ENCODE measurements around the gene ADAT2.

Gene ADAT2

DNA sequence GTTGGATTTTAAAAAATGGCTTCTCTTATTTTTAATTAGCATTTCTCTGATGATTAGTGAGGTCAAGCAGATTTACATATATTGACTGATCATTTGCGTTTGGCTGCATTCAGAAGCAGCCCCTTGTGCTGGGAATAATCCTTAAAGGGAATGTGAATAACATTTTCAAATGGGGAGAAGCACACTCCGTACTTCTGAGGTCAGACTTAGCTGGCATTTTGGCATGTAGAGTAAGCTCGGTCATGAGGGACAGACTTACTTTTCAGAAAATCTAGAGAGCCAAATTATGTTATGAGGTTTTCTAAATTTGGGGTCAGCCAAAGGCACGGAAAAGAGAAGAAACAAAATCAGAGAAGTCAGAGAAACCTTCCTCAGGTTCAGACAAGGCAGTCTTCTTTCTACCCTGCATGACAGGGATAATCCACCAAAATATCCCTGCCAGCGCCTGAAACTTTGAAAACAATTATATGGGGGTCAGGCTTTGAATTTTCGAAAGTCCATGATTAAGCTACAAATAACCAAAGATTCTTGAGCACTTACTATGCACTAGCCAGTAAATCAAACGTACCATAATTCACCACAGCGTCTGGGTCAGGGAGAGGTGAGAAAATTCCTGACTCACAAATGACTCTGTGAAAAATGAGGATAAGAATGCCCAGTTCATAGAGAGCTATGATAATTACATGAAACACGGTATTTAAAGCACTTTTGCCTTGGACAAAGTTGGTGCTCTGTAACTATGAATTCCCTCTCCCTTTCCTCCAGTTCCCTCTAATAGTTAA, 44.9 kb downstream of the ADAT2 start:
- TF ChIP-seq, protein P1, sequence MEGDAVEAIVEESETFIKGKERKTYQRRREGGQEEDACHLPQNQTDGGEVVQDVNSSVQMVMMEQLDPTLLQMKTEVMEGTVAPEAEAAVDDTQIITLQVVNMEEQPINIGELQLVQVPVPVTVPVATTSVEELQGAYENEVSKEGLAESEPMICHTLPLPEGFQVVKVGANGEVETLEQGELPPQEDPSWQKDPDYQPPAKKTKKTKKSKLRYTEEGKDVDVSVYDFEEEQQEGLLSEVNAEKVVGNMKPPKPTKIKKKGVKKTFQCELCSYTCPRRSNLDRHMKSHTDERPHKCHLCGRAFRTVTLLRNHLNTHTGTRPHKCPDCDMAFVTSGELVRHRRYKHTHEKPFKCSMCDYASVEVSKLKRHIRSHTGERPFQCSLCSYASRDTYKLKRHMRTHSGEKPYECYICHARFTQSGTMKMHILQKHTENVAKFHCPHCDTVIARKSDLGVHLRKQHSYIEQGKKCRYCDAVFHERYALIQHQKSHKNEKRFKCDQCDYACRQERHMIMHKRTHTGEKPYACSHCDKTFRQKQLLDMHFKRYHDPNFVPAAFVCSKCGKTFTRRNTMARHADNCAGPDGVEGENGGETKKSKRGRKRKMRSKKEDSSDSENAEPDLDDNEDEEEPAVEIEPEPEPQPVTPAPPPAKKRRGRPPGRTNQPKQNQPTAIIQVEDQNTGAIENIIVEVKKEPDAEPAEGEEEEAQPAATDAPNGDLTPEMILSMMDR (IDR thresholded peaks at IDR 0.05; ENCODE audit: control insufficient read depth, extremely low read depth, insufficient read depth) = no peak
- H3K4me3 ChIP-seq (ENCODE audit: low read depth, low read length) = no peak overlapping the region
- DNase-seq (ENCODE audit: low read depth) = no peak

DNA sequence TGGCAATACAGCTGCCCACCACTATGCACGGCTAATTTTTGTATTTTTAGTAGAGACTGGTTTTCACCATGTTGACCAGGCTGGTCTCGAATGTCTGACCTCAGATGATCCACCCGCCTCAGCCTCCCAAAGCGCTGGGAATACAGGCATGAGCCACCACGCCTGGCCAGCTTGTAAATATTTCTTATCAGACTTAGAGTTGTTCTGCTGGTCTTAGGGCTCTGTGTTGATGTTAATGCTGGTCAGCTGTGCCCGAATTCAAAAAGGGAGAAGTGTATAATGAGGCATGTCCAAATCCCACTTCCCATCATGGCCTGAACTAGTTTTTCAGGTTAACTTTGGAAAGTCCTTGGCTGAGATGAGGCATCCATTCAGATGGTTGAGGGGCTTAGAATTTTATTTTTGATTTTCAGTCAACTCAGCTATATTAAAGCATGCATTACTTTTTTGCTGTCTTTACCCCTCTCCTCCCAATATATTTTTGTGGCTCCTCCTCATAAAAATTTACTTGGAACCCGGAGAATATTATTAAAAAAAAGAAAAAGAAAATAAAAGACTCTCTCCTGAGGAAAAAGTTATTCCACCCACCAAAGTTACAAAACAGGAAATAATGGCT, 47.7 kb downstream of the ADAT2 start:
- H3K4me3 ChIP-seq (ENCODE audit: low read depth, low read length) = no peak overlapping the region
- DNase-seq (ENCODE audit: low read depth) = no peak
- TF ChIP-seq, protein P1 (IDR thresholded peaks at IDR 0.05; ENCODE audit: control insufficient read depth, extremely low read depth, insufficient read depth) = no peak

DNA sequence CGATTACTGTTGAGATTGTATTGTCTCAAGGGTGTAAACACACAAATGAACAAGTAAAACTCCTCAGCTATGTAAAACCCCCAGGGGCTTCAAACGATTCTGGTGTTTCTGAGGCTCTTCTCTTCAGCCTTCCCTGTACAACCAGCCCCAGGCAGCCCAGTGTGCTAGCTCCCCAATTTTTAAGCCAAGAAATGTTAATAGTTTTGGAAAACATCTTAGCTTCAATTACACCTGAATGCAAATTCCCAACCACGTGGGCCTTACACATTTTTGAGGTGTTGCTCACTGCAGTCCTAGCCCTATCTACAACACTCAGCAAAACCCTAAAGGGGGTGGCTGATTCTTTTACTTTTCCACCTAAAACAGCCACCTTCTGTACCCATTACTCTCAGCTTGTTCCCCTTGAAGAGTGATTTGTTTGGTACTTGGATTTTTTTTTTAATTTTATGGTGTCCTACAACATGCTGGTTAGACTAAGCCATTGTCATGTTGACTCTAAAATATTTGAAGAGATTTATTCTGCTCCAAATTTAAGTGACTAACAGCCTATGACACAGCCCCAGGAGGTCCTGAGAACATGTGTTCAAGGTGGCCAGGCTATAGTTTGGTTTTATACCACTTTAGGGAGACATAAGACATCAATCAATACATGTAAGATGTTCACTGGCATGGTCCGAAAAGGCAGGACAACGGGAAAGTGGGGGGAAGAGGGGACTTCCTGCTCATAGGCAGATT, 48.7 kb downstream of the ADAT2 start:
- no peak for DNase-seq (ENCODE audit: low read depth)
- TF ChIP-seq, protein P1 (IDR thresholded peaks at IDR 0.05; ENCODE audit: control insufficient read depth, extremely low read depth, insufficient read depth) = no peak
- H3K4me3 ChIP-seq (ENCODE audit: low read depth, low read length) = no peak overlapping the region

DNA sequence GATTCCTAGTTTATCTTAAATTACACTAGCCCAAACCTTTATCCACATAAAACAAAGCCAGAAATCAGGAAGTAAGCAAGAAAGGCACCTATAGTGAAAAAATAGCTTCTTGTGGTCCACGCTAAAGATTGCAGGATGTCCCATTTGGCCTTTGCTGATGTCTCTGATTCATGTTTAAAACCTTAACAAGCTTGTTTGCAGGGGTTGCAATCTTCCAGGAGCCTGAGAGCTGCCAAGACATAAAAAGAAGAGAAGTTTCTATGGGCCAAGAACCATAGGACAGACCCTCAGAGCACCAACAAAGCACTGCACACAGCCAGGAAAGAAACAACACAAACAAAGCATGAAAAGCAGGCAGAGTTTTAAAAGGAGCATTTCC, 49.4 kb downstream of the ADAT2 start:
- DNase-seq (ENCODE audit: low read depth) = no peak
- TF ChIP-seq, protein P1 (IDR thresholded peaks at IDR 0.05; ENCODE audit: control insufficient read depth, extremely low read depth, insufficient read depth) = no peak
- no peak overlapping the region for H3K4me3 ChIP-seq (ENCODE audit: low read depth, low read length)

DNA sequence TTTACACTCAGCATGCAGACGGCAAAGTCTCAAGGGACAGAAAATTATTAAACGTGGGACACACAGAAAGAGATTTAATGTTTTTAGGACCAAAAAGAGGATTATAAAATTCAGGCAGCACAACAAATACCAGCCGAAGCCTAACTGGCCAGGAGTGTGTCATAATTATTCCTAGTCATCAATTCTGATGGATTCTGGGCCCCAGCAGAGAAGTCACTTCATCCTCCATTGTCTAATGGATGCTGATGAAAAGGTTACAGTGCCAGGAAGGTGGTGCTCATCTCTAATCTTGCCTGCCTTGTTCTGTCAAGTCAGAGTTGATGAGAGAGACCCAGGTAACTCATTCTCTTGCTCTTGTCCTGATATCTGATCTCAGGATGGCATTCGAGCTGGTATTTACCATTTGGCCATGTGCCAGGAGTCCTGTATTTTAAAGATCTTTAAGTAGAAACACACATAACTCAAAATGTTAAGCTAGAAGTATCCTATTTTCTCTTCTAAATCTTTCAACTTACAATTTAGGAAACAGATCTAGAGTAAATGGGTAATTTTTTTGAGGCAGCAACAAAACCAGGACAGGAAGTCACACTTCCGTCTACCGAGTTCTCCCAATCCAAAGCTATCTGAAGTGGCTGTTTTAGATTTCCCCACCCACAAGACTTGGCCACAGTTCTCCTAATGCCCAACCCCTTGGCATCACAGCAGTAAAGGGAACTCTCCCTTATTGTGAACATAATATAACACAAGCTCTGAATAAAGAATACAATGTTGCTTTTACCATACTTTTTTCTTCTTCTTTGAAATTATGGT, 50.0 kb downstream of the ADAT2 start:
- no peak for DNase-seq (ENCODE audit: low read depth)
- H3K4me3 ChIP-seq (ENCODE audit: low read depth, low read length) = no peak overlapping the region
- TF ChIP-seq, protein P1 (IDR thresholded peaks at IDR 0.05; ENCODE audit: control insufficient read depth, extremely low read depth, insufficient read depth) = no peak

DNA sequence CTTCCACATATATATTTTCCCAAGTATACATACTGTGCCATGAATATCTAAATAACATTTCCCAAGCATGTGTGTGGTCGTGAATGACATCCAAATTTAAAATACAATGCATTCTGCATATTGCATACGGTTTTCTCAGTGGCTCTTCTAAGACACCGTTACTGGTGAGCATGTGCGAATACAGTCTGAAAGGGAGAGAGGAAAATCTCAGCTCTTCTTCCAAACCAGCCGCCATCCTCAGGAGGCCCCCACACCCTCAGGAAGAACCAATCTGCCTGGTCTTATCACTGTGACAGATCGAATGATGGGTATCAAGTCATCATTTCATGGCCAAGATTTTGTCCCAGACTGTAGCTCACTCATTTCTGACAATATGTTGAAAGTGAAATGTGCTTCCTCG, 50.7 kb downstream of the ADAT2 start:
- no peak overlapping the region for H3K4me3 ChIP-seq (ENCODE audit: low read depth, low read length)
- TF ChIP-seq, protein P1 (IDR thresholded peaks at IDR 0.05; ENCODE audit: control insufficient read depth, extremely low read depth, insufficient read depth) = no peak
- no peak for DNase-seq (ENCODE audit: low read depth)

All from LNCaP clone FGC (cell line).